ENCODE measurements around the gene BCAT1. TPM values are rescaled to one million over a fixed set of nuclear protein-coding genes. Genes with fewer than 3 reads are reported as not detected.

BCAT1 gene
- total and polyA plus RNA-seq, 2 of the 8 experiments (the other 6 are each of a cell fraction or from before 2014, with no cell fraction given): 19.7 to 263 TPM

DNA sequence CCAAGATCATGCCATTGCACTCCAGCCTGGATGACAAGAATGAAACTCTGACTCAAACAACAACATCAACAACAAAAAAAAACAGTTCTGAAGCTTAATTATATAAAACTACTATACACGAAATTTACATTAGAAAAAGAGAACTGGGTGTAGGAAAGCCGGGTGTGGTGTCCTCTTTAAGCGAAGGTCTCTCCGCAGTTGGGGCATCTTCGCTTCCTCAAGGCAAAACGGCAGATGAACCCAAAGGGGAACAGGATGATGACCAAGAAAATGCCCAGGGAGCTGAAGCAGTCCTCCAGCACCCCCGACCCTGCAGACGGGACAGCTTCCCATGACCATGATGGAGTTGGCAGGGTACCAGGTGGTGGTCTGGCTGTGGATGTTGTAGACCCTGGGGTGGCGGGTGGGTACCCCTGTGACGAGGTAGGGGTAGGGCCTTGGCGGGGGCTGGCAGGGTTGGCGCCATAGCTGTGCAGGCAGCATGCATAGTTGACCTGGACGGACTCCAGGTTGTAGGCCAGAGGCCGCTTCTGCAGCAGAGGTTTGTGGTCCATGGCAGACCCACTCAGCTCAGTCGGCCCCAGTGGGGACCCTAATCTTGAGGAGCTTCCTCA is 18.2 kb upstream of the BCAT1 start:
- Histone ChIP-seq H2BK5ac (ENCODE audit: low read depth, low read length) (no peak overlapping the region), H3K14ac (ENCODE audit: insufficient read length) (no peak overlapping the region), H3K36me3 (ENCODE audit: control insufficient read depth in 2 of 4, insufficient read depth in 4 of 4, low read length in 3 of 4) (no peaks in the 10 kb centered on the region), H3K4me3 (ENCODE audit: extremely low read depth in 1 of 4, insufficient read depth in 2 of 4, low read depth in 3 of 4, low read length in 4 of 4) (no peak overlapping the region), H3K23me2 (ENCODE audit: low read depth, low read length) (no peaks in the 10 kb centered on the region), H3K4me2 (ENCODE audit: insufficient read depth in 1 of 2, low read depth in 2 of 2, low read length in 2 of 2) (no peak overlapping the region), H4K5ac (ENCODE audit: insufficient read length, low read depth, low read length) (no peak overlapping the region), H3K9me3 (ENCODE audit: insufficient read depth in 2 of 2, low read depth in 1 of 2, low read length in 1 of 2) (peaks cover 2 to 7% of the 10 kb centered on the region in 2 experiments; a peak in 2 of 4 replicates), H4K20me1 (replicated peaks in 1 of 2; ENCODE audit: control insufficient read depth in 1 of 2, insufficient read depth in 2 of 2, low read length in 2 of 2) (no peaks in the 10 kb centered on the region), H2BK15ac (ENCODE audit: low read length) (no peak overlapping the region), H2BK120ac (replicated peaks; ENCODE audit: low read depth, low read length) (no peak overlapping the region), H3K18ac (ENCODE audit: extremely low read depth, low read length) (no peak overlapping the region), H3K27ac (ENCODE audit: low read depth, low read length) (no peak overlapping the region), H2BK20ac (ENCODE audit: low read length) (no peak overlapping the region), H3K9ac (replicated peaks in 1 of 4; ENCODE audit: extremely low read depth in 1 of 4, low read depth in 3 of 4, low read length in 3 of 4) (no peak overlapping the region), H4K91ac (replicated peaks; ENCODE audit: insufficient read length, low read length) (no peak overlapping the region), H4K8ac (ENCODE audit: extremely low read depth, insufficient read depth, low read length) (no peak overlapping the region), H3K79me1 (ENCODE audit: low read depth, low read length) (no peaks in the 10 kb centered on the region), H3K79me2 (ENCODE audit: control insufficient read depth in 1 of 2, insufficient read depth in 2 of 2, low read length in 2 of 2) (no peaks in the 10 kb centered on the region), H3K4ac (replicated peaks; ENCODE audit: insufficient read length, low read depth, low read length) (no peak overlapping the region), H3K56ac (replicated peaks; ENCODE audit: insufficient read length, low read depth, low read length) (no peak overlapping the region), H2AFZ (ENCODE audit: low read length) (no peak overlapping the region; the same call in 1 of the 2 replicates), H3K27me3 (replicated peaks in 1 of 4; ENCODE audit: control insufficient read depth in 3 of 4, extremely low read depth in 1 of 4, insufficient read depth in 3 of 4, low read length in 3 of 4) (no peaks in the 10 kb centered on the region), H2BK12ac (ENCODE audit: low read depth, low read length) (no peak overlapping the region), H2AK5ac (ENCODE audit: low read depth, low read length) (no peak overlapping the region), H3K23ac (ENCODE audit: insufficient read length) (no peak overlapping the region), H3K4me1 (replicated peaks in 1 of 4; ENCODE audit: control insufficient read depth in 3 of 4, insufficient read depth in 4 of 4, low read length in 3 of 4) (no peaks in the 10 kb centered on the region; a peak in 1 of 7 replicates)
- CTCF ChIA-PET (ENCODE audit: partially characterized antibody): interaction anchor here (1.0 to 2.3 kb wide), 5 partner anchors 12 to 59 kb away, joined by 3 to 10 read pairs (median 3); no protein-coding TSS in a partner anchor
- POLR2A ChIA-PET (ENCODE audit: partially characterized antibody): interaction anchor here (2.2 kb wide), 1 partner anchor 21 kb away, joined by 8 read pairs; no protein-coding TSS in a partner anchor
- DNase-seq (ENCODE audit: low read depth in 1 of 2, low spot score in 2 of 2) (no peak), FAIRE-seq (no peak)
- 92% methylated on average over 15 of the region's 15 CpGs; no CpG with 5 or more reads in 1 of the 2 experiments for WGBS, 2 experiments (ENCODE audit: extremely low coverage in 1 of 2, insufficient coverage in 1 of 2, insufficient read length in 1 of 2, insufficient replicate concordance in 2 of 2, low coverage in 1 of 2, low lambda C conversion rate in 2 of 2, missing lambda C conversion rate in 1 of 2)
- TF ChIP-seq BRCA1 (IDR thresholded peaks at IDR 0.05; ENCODE audit: low read depth, low read length) (no peak), CTBP2 (IDR thresholded peaks at IDR 0.05; ENCODE audit: borderline replicate concordance, insufficient read depth, insufficient read length, low read length) (no peak), HDAC2 (IDR thresholded peaks at IDR 0.05; ENCODE audit: borderline replicate concordance in 1 of 2, low read depth in 2 of 2, low read length in 2 of 2) (no peak)

All from H1 (cell line).